Lower leg skin (tissue), 4 donors: Measurements from ENCODE around the gene CTNNA2. TPM values are rescaled to one million over a fixed set of nuclear protein-coding genes. Genes with fewer than 3 reads are reported as not detected.

Source experiments
- DNase-seq, 2 donors: peaks; one replicate each; pipeline ENCODE4 v3.0.0-alpha.2; 2019; ENCODE audit warnings: low spot score in 2 of 2
- H3K4me3 ChIP-seq: fragments of 200-600 bp; sonication (generic); 2 replicates; pipeline ENCODE4 v1.5.1; 2017; ENCODE audit warnings: mild to moderate bottlenecking, low read depth; ENCODE audit not compliant: poor library complexity, severe bottlenecking
- POLR2A ChIP-seq, 2 donors: fragments of 450-650 bp; IDR thresholded peaks; one replicate each; pipeline ENCODE4 v1.6.1; 2016 to 2017; ENCODE audit warnings: antibody characterized with exemption in 2 of 2, mild to moderate bottlenecking in 1 of 2, moderate library complexity in 1 of 2
- WGBS, 2 donors: methylation state at CpG; one replicate each; pipeline ENCODE4 v1.1.5; 2018; 5-methylcytosine and 5-hydroxymethylcytosine counted together
- intact Hi-C: fragments of 100-400 bp; cut with DNase I; formaldehyde crosslinking; loops from one replicate; pipeline ENCODE4 v1.15.0; 2023; ENCODE audit warnings: low total_unique reads
- total RNA-seq, 4 donors: library from RNA; depleted of rRNA; stranded (reverse); fragments of >200 nt; gene quantifications; one replicate each; pipeline ENCODE4 v1.1.0, GENCODE V29; 2016
- TF ChIP-seq, protein P1 (sequence below), 3 donors: fragments of 450-650 bp; IDR thresholded peaks; one replicate each; pipeline ENCODE4 v1.5.1; 2016; ENCODE audit warnings: antibody characterized with exemption in 3 of 3, mild to moderate bottlenecking in 3 of 3, moderate library complexity in 2 of 3

Gene CTNNA2
- total RNA-seq, 4 donors from 2014 or later, result not detected

DNA sequence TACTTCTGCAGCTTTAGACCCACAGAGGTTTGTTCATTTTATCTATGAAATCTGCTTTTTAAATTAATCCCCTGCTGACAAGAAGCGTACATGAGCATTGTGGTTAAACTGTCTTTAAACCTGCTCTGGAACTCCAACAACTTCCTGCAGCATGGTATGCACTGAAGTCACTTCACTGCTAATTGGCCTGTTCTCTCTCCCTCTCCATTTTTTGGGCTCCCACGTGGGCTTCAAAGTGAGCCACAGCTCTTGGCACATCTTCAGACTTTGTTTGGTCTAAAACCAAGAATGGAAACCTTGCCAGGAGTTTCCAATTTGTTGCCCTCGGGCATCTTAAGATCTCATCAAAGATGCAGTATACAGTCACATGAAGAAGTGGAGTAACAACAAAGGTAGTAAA lies 480.3 kb downstream of the CTNNA2 start:
- DNase-seq, result no peak
- TF ChIP-seq, protein P1, sequence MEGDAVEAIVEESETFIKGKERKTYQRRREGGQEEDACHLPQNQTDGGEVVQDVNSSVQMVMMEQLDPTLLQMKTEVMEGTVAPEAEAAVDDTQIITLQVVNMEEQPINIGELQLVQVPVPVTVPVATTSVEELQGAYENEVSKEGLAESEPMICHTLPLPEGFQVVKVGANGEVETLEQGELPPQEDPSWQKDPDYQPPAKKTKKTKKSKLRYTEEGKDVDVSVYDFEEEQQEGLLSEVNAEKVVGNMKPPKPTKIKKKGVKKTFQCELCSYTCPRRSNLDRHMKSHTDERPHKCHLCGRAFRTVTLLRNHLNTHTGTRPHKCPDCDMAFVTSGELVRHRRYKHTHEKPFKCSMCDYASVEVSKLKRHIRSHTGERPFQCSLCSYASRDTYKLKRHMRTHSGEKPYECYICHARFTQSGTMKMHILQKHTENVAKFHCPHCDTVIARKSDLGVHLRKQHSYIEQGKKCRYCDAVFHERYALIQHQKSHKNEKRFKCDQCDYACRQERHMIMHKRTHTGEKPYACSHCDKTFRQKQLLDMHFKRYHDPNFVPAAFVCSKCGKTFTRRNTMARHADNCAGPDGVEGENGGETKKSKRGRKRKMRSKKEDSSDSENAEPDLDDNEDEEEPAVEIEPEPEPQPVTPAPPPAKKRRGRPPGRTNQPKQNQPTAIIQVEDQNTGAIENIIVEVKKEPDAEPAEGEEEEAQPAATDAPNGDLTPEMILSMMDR (IDR thresholded peaks at IDR 0.05), result no peak
- TF ChIP-seq POLR2A (IDR thresholded peaks at IDR 0.05), result no peak

DNA sequence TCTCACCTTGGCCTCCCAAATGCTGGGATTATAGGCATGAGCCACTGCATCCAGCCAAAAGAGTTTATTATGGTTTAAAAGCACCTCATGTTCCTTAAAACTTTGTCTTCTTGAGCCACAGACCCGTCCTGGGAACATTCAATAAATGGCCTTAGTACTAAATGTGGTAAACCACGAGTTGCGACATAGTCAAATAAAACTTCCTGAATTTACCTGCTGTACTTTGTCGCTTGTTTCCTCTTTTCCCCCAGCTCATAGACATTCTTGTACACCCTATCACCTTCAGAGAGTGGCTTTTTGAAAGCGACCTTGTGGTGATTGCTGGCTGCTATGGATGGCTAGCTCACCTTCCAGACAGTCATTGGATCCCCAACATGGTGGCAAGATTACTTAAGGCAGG lies 481.3 kb downstream of the CTNNA2 start:
- no peak for DNase-seq
- 58 to 68% methylated on average over 5 of the region's 5 CpGs for WGBS, 2 donors
- H3K4me3 ChIP-seq, result no peak overlapping the region
- TF ChIP-seq POLR2A (IDR thresholded peaks at IDR 0.05), result no peak
- TF ChIP-seq, protein P1 (IDR thresholded peaks at IDR 0.05), result no peak
- intact Hi-C loops, result no loop called here

More for the DNA sequence above, 480.3 kb downstream of the CTNNA2 start:
- intact Hi-C loops, result no loop called here
- no peak overlapping the region for H3K4me3 ChIP-seq
- WGBS, 2 donors, result 15 to 29% methylated on average over 3 of the region's 3 CpGs

DNA sequence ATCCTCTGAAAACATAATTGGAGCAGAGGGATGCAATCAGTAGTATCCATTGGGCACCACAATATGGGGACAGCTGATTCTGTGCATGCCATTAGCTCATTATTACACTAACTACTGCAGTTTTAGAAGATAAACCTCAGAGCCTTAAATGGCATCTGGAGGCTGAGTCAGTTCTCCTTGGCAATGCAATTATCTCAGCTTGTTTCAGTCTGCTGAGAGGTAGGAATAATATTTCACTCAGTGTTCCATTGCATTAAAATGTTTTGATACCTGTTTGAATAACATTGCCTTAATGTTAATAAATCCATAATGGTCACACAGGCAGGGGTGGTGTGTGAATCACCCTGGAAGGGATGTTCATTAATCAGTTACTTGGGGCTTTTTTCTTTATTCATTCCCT lies 482.1 kb downstream of the CTNNA2 start:
- intact Hi-C loops, result no loop called here

DNA sequence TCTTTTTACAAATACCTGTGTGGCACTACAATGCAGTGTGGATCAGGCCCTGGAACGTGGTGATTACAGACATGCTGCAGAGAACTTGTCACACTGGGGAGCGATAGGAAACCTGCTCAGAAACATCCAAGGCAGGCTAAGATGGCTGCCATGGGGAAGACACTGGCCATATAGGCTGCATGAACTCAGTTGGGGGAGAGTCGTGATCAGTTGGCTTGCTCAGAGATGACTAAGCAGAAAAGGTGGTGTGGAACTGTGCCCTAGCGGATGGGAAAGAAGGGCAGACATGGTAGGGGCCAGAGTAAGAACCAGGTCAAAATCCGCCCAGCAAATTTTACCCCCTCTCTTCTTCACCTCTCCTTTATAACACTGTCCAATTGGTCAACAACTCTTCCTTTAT lies 483.9 kb downstream of the CTNNA2 start:
- no peak for TF ChIP-seq POLR2A (IDR thresholded peaks at IDR 0.05)
- TF ChIP-seq, protein P1 (IDR thresholded peaks at IDR 0.05), result no peak
- no peak for DNase-seq
- WGBS, 2 donors, result 78 to 85% methylated on average over 5 of the region's 5 CpGs
- intact Hi-C loops, result no loop called here
- no peak overlapping the region for H3K4me3 ChIP-seq

More for the DNA sequence above, 482.1 kb downstream of the CTNNA2 start:
- TF ChIP-seq, protein P1 (IDR thresholded peaks at IDR 0.05), result no peak
- TF ChIP-seq POLR2A (IDR thresholded peaks at IDR 0.05), result no peak
- no peak overlapping the region for H3K4me3 ChIP-seq
- no peak for DNase-seq

DNA sequence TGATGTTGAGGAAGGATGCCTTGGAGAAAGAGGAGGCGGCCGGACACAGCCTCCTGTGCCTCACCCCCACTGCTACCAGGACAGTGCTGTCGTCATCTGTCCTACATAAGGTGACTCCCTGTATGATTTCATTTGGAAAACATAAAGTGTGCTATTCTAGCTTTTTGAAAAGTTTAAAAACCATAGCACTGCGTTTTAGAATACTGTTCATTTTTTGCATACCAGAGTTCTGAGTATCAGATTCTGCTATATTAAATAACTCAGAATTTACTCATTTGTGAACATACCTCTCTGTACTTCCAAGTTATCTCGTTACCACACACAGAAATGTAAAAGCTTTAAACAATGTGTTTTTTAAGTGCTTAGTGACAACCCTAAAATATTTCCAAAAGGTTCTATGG lies 488.9 kb downstream of the CTNNA2 start:
- TF ChIP-seq POLR2A (IDR thresholded peaks at IDR 0.05), result no peak
- TF ChIP-seq, protein P1 (IDR thresholded peaks at IDR 0.05), result no peak
- DNase-seq, result no peak
- intact Hi-C loops, result no loop called here
- WGBS, 2 donors, result 31 to 40% methylated on average over 5 of the region's 5 CpGs
- no peak overlapping the region for H3K4me3 ChIP-seq

DNA sequence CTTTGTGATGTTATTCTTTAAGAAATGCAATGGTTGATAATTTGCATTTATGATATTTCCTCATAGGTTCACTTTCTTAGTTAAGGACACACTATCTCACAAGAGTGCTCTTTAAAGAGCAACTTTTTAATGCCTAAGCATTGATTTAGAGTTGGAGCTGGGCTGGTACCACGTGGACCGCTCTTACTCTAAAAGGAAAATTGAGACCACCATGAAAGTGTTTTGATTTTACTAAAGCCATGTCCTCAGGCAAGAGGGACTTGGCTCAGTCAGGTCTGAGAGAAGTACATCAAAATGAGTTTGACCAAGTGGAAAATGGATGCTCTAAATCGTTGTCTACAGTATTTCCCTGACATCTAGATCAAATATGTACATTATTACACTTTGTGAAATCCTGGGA lies 489.3 kb downstream of the CTNNA2 start:
- WGBS, 2 donors, result 52 to 61% methylated on average over 3 of the region's 3 CpGs
- no peak for DNase-seq
- intact Hi-C loops, result no loop called here
- TF ChIP-seq POLR2A (IDR thresholded peaks at IDR 0.05), result no peak
- TF ChIP-seq, protein P1 (IDR thresholded peaks at IDR 0.05), result no peak
- no peak overlapping the region for H3K4me3 ChIP-seq
